ENCODE data around the gene TTL.

The TTL gene

DNA sequence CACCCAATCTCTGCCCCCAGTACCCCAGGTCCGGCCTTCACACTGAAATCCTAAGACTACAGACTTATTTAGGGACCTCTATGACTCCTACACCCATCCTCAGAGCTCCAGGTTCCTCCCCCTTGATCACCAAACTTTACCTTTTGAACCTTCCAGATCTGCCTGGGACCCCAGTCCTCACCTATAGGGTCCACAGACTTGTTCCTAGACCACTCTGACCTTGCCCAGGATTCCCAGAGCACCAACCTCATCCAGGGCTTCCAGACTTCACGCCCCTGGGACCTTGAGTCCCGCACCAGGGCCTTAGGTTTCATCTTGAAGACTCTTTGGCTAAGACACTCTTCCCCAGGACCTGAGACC, 102.9 kb downstream of the TTL start:
- no peak for DNase-seq

- no peak for DNase-seq
Observed at GRCh38 chr2:112585400-112585799, 103.4 kb downstream of the TTL start.

GRCh38 chr2:112585873-112586464, 104.0 kb downstream of the TTL start:
- DNase-seq = no peak

DNA sequence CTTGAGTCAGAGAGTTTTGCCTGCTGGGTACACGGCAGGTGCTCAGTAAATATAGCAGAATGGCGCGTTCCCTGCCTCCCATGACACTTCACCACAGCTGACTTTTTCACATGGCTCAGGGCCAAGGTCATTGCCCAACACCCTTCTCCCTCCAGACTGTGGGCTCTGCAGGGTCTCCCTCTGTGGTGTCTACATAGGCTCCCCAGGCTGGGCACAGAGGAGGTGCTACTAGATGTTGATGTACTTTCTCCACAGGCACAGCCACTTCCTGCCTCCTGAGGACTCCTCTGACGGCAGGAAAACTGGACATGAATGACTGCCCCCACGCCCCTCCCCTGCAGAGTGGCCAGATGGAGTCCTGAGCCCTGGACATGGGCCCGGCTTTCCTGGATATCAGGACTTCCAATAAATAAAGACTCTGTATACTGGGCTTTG, 106.7 kb downstream of the TTL start:
- DNase-seq = peak; percentile 60
